CD4-positive, alpha-beta T cell treated with Interleukin-2 at 100 ng/mL for 4 hours (primary cell): ENCODE results near the gene DENND4B.
A peak's percentile ranks its signal among the peaks of the same experiment; 100 is the strongest.
"Not testable (repeated sequence)": the region's sequence is repeated elsewhere in the genome, so short reads cannot be mapped to it uniquely, and the experiment has no call there.

Experiments used
- DNase-seq: peaks from one replicate; pipeline ENCODE4 v3.0.0-alpha.2; 2020; ENCODE audit warnings: low spot score

Gene DENND4B

GRCh38 chr1:153928245-153928644 is 18.3 kb downstream of the DENND4B start:
- DNase-seq = no peak

GRCh38 chr1:153926405-153926804 is 20.1 kb downstream of the DENND4B start:
- no peak for DNase-seq

- DNase-seq = peak; percentile 100
These were observed 23.3 kb downstream of the DENND4B start, which contains the start of gene GATAD2B for GRCh38 chr1:153922972-153923925. GATAD2B (minus strand) TSS chr1:153922972; CDS start chr1:153828347, 94,625 bp downstream.

DNA sequence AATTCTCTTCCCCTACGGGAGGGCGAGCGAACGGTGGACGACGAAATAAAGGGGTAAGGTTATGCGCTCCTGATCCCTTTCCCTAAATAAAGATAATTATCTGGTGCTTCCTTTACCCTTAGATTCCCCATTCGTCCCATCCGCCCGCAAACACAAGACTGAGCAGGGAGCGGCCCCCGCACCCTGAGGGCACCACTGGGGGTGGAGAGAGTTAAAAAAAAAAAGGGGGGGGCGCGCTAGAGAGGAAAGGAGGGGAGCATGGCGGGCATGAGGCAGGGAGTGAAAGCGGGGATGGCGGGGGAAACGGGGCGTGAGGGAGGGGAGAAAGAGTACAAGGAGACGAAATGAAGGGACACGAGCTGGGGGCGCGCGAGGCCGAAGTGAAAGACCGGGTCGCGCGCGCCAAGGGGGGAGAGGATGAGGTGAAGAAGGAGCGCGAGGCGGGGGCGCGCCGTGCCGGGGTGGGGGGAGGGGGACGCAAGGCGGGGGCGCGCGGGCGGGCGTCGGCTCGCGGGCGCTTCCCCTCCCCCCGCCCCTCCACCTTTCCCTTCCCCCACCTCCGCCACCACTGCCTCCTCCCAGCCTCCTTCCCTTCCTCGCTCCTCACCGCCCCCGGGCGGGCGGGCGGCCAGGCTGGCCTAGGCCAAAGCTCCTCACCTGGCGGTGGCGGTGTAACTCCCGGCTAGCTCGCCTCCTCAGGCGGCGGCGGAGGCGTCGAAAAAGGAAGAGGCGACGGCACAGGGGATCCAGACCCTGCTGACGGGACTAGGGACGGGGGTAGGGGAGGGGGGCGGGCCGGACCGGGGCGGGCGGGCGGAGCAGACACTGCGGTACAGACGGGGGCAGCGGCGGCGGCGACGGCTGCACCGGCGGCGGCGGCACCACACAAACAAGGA is 24.2 kb downstream of the DENND4B start:
- DNase-seq = no peak

GRCh38 chr1:153921803-153922075 is 24.8 kb downstream of the DENND4B start:
- DNase-seq = no peak

DNA sequence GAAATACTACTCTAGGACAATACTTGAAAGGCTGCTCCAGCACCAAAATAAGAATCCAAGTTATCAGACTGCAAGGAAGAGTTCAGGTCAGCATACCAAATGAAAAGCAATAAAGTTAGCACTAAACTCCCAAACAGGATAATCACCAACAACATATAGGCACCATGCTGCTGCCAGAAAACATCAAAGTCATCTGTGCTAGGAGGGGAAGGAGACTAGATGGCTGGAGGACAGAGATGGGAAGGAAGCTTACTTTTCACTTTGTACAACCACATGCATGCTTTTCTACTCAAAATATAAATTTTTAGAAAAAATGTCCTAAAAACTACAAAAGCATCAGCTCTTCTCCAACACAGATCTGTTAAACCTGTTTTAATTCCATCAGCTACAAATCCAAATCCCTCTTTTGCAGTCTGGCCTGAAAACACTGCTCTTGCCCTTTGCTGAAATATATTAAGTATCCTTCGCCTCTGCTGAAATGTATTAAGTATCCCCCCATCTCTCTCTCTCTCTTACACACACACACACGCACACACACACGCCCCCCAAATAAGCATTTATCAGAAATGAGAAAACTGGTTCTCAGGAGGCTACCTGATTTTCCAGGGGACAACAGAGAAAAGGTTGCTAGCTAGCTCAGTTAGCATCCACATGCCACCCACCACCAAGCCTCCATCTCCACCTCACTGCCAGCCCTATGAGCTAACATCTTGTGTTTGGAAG is 25.3 kb downstream of the DENND4B start:
- DNase-seq = no peak

GRCh38 chr1:153919876-153920852 is 26.4 kb downstream of the DENND4B start:
- peak; percentile 69 for DNase-seq

- DNase-seq = no peak
These were observed 30.2 kb downstream of the DENND4B start for GRCh38 chr1:153916297-153916696.

DNA sequence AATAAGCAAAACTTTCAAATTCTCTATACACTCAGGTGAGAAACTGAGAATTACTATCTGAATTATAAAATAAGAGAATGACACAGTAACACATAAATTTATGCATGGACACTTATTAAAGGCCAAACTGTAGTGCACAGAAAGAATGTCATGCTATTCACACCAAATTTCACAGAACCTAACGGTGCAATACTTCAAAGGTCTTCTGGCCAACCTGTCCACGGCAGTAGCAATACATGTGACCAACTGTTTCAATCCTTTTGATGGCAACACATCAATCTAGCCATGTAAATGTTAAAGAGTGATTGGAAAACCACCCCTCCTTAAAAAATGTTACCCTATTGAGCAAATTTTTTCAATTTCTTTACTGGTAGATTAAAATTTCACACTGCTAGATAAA is 34.2 kb downstream of the DENND4B start:
- DNase-seq = no peak

- not testable (repeated sequence) for DNase-seq
These were observed 36.0 kb downstream of the DENND4B start for GRCh38 chr1:153910560-153910959.

DNA sequence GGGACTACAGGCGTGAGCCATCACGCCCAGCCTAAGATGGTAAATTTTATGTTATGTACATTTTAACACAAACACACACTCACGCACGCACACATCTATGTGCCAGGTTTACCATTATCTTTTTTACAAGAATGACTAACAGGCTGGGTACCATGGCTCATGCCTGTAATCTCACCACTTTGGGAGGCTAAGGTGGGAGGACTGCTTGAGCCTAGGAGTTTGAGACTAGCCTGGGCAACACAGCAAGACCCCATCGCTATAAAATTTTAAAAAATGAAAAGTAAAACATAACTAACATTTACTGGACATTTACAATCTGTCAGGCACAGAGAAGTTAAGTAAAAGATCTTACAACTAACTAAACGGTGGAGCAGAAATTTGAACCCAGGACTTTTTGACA is 38.4 kb downstream of the DENND4B start:
- DNase-seq = no peak

- no peak for DNase-seq
These were observed 39.4 kb downstream of the DENND4B start for GRCh38 chr1:153907134-153907533.

GRCh38 chr1:153906396-153906795 is 40.1 kb downstream of the DENND4B start:
- no peak for DNase-seq

- not testable (repeated sequence) for DNase-seq
These were observed 40.6 kb downstream of the DENND4B start for GRCh38 chr1:153905908-153906307.

DNA sequence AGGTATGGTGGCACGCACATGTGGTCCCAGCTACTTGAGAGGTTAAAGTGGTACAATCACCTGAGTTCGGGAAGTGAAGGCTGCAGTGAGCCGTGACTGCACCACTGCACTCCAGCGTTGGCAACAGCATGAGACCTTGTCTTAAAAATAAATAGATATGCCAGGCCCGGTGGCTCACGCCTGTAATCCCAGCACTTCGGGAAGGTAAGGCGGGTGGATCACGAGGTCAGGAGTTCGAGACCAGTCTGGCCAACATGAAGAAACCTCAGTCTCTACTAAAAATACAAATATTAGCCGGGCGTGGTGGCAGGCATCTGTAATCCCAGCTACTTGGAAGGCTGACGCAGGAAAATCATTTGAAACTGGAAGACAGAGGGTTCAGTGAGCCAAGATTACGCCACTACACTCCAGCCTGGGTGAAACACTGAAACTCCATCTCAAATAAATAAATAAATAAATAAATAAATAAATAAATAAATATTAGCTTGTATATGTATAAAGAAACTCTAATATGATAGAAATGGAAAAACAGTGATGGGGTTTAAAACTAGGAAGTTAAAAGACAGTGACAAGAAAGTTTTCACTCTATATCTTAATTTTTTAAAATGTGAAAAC is 42.6 kb downstream of the DENND4B start:
- no peak for DNase-seq

DNA sequence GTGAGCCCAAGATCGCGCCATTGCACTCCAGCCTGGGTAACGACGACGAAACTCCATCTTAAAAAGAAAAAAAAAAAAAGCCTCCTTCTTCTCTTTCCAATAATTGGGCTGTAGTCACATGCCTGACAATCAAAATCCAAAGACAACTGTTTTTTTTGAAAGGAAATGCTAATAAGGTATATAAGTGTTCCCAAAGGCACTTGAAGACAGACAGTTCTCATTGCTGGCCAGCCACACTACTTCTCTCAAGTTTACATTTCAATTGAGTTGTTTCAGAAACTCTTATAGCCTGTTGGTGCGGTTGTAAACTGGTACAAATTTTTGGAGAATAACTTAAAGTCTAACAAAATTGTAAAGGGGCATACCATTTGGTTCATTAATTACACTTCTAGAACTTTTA is 47.0 kb downstream of the DENND4B start:
- DNase-seq = no peak

- DNase-seq = not testable (repeated sequence)
These were observed 50.7 kb downstream of the DENND4B start for GRCh38 chr1:153895866-153896265.

GRCh38 chr1:153891042-153891441 is 55.5 kb downstream of the DENND4B start:
- DNase-seq = not testable (repeated sequence)

GRCh38 chr1:153888533-153888932 is 58.0 kb downstream of the DENND4B start:
- DNase-seq = peak; percentile 10

DNA sequence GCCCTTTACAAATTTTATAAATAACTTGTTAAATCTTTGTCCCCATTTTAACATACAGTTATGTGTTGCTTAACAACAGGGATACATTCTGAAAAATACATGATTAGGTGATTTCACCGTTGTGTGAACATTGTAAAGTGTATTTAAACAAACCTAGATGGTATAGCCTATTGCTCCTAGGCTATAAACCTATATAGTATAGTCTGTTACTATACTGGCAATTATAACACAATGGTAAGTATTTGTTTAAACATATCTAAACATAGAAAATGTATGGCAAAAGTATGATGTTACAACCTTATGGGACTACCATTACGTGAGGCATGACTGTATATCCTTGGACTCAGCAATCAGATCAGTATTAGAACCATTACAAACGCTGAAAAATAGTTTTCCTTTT is 60.4 kb downstream of the DENND4B start:
- no peak for DNase-seq

- DNase-seq = no peak
These were observed 63.3 kb downstream of the DENND4B start for GRCh38 chr1:153883223-153883622.
